HG02884 (cell line): ENCODE results near the gene CRHR2.

Experiments used
- ATAC-seq: cut with Tn5 transposase; IDR thresholded peaks from one replicate; pipeline ENCODE4 v1.9.1; 2021; ENCODE audit warnings: mild to moderate bottlenecking, moderate library complexity; ENCODE audit not compliant: unreplicated experiment

CRHR2 gene

DNA sequence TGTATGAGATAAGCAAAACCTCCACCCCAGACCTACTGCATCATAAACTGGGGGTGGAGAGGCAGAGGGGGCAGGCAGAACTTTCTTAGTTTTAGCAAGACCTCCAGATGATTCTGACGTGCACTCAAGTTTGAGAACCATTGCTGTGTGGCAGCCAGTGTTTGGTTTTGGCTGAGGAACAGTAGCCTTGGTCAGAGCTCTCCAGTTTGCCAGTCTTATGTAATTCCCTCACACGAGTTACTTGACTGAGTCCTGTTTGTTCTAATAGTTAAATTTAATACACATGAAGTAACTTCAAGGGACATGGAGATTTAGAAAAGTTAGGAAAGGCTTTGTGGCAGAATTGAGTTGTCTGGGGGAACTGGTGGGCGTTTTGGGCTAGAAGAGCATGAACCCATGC lies 49.0 kb downstream of the CRHR2 start:
- no peak for ATAC-seq

DNA sequence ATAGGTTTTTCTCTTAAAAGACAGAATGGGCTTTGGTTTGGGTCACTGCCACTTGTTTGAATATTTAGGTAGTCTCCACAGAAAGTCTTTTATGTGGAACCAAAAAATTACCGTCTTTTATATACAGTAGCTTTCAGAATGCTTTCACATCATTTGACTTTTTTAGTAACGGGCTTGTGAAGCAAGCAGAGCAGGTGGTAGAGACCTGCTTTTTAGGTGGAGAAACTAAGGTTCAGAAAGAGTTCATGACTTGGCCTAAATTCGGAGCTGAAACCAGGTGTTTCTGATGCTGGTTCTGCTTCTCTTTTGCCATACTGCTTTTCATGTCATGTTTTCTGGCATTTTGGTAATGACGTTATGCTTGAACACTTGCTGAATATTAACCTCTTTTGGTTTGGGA lies 51.3 kb downstream of the CRHR2 start:
- ATAC-seq: no peak

DNA sequence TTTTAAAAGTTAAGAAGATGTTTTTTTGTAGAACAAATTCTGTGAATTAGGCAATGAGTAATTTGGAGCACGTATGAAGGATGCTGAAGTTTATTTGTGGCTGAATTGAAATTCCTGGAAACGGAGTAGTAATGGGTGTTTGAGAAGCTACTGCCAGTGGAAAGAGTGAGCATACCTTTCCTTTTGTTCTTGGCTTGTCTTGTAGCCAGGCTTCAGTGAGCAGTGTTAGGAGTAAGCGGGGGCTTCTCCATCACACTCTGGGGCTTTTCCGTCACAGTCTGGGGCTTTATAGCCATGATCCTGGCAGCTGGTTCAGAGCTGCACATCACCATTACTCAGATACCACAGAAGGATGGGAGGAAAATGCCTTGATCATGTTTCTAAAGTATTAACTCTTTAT lies 55.2 kb downstream of the CRHR2 start:
- ATAC-seq: no peak

DNA sequence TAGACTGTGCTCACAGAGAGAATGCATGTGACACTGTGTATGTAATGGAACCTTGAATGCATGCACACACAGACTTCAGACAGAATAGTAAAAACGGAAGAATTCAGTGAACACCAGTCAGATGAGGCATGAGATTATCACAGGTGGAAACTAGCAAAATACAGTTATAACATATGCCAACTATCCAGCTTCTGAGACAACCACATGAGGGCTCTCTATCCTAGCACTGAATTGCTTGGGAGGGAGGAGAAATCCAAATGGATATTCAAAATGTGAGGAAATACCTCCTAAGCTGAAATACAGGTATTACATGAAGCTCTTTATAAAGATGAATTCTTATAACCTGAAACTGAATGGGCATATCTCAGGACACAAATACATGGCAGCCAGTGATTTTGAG lies 57.0 kb downstream of the CRHR2 start:
- no peak for ATAC-seq

DNA sequence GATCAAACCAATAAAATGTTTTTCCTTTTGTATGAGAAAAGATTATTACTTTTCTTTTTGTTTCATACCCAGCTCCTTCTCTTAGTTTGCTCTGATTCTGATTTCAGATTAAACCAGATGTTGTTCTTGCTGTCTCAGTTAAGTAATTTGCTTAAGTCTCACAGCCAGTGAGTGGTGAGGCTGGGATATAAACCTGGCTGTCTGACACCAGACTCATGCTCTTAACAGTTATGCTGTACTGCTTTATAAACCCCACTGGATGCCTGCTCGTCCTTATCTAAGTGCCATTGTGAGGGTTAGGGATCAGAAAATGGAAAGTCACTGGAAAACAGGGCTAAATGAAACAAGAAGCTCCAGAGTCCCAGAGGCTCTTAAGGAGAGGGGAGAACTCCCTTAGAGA lies 63.3 kb downstream of the CRHR2 start:
- ATAC-seq: no peak

DNA sequence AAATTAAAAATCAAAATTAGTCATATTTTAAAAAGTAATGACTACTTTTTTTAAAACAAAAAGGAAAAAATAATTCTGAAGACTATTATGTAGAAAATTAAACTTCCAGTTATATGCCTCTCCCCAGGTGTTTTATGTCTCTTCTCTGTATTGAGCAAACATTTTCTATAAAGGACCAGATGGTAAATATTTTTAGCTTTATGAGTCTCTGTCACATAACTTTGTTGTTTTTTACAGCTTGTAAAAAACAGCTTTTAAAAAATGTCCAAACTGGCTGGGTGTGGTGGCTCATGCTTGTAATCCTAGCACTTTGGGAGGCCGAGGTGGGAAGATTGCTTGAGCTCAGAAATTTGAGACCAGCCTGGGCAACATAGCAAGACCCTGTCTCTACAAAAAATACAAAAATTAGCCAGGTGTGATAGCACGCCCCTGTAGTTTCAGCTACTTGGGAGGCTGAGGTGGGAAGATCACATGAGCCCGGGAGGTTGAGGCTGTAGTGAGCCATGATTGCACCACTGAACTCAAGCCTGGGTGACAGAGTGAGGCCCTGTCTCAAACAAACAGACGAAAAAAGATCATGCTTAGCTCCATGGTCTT lies 64.1 kb downstream of the CRHR2 start:
- ATAC-seq: no peak

DNA sequence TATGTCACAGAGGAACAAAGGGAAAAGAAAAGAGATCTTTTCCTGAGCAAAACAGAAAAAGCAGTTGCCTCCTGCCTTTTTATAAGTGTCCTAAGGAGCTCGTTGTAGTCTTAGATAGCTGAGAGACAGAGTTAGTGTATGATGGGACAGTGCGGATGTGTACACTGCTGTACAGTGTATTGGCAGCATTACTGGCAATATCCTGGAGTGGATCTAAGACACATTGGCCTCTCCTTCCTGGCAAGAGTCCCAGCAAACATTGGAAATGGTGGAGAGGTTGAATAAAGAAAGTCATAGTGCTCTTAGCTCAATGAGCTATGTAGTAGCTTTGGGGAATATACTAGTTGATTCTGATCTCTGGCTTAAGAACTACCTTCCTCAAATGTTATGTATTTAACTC lies 64.9 kb downstream of the CRHR2 start:
- no peak for ATAC-seq

DNA sequence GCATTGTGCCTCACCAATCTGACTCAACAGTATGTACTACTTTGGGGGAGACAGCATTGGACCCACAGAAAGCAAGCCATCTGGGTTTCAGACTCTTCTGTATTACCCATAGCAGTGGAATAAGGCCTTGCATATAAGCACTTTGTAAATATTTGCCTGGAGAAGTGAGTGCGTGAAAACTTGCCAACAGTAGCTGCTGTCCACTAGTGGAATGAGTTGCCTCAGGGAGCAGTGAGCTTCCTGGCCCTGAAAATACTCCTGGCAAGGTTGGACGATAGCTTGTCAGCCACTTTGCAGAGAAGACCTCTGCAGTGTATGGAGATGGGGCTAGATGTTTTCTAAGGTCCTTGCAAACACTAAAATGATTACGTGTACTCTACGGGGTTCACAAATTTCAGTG lies 65.9 kb downstream of the CRHR2 start:
- no peak for ATAC-seq

DNA sequence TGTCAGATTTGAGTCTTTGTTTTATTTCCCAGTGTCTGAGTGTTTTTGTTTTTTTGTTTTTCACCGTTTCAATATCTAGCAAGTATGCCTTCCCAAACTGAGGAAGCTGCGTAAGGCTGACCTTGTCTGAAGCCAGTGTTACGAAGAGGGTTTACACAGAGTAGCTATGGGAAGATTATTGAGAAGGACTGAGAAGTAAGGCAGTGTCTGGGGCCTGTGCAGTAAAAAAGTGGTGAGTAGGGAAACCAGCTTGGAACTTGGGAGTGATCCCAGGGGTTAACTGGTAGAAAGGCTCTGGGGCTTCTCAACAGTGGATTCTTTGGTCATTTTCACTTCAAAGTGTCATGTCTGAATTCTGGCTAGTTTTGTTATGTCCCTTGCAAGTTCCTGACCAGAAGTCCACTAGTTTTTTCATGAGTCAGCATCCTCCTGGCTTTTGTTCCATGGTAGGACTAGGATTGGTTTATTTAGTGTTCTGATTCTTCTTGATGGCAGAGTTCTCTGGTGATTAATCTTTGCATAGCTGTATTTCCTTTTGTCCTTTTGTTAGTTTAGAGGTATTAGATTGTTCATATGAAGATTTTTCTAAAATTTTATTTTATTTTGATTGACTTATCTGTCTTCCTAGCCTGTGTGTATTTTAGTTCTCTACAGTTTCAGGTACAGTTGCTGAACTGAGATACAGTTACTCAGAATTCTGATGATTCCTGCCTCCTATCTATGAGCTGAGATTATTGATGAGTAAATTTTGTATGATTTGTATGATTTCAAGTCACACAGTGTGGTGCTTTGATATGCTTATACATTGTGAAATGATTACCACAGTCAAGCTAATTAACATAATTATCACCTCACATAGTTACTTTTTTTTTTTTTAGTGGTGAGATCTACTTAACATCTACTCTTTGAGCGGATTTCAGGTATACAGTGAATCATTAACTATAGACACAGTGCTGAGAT lies 68.6 kb downstream of the CRHR2 start:
- no peak for ATAC-seq

DNA sequence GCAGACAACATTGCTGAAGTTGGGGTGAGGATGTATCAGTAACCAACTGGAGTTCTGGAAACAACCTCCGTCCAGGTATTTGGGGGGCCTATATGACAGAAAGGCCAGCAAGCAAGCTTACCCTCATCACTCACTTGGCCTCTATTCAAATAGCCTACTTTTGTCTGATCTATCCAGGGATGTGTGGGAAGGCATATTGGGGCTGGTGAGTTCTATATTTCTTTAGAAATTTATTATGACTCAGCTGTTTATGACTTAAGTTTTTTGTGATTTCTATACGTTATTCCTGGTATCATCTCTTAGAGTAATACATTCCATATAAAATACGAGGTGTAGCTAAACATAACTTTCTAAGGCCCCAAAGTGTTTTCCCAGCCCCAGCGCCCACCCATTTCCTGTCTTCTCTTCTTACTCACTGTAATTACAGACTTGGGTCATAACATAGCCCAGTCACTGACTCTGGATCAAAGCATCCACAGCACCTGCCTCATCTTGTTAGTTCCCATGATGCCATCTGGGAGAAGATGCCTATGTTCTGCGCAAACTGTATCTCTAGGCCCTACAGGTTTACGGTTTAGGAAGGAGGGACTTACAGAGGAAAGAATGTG lies 69.5 kb downstream of the CRHR2 start:
- ATAC-seq: no peak

DNA sequence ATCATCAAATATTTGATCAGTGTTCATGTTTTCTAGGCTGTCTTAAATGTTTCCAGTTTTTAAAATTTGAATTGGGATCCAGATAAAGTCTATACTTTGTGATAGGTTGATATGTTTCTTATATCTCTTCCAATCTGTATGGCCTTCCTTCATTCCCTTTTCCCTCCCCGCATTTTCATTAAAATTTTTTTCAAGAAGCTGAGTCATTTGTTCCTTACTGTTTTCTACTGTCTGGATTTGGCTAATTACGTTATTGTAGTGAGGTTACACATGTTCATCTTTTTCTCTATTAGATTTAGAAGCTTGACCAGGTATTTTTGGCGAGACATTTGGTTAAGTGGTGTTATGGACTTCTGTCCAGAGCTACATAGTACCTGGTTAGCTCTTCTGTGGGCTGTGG lies 76.4 kb downstream of the CRHR2 start:
- no peak for ATAC-seq

DNA sequence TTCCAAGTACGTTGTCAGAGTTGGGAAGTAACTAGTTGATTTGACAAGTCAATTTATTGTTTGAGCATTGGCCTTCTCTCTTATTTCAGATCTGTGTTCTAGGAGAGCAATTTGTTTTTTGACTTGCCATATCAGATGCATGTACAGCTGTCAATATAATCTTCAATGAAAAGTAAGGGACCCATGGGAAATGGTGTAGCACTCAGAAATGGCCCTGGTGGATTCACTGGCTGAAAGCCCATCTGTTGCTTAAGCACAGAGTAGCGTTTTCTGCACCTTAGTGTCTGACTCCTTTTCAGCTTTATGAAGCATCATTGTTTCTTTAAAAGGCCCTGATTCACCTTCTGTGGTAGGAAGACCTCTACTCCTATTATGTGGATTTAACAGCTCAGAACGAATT lies 77.4 kb downstream of the CRHR2 start:
- ATAC-seq: no peak
